Ascending aorta (tissue), 2 donors: ENCODE measurements around the gene AKT1S1. TPM values are rescaled to one million over a fixed set of nuclear protein-coding genes. Genes with fewer than 3 reads are reported as not detected.

Source experiments
- DNase-seq, 2 donors: peaks; one replicate each; pipeline ENCODE4 v3.0.0-alpha.2; 2019; ENCODE audit warnings: low spot score in 2 of 2
- H3K27ac ChIP-seq, 2 donors: fragments of 200-600 bp; sonication (generic); one replicate each; pipeline ENCODE4 v1.5.1; 2016 to 2017; ENCODE audit warnings: mild to moderate bottlenecking in 1 of 2
- H3K27me3 ChIP-seq: fragments of 200-600 bp; sonication (generic); one replicate; pipeline ENCODE4 v1.5.1; 2017
- H3K36me3 ChIP-seq, 2 donors: fragments of 200-600 bp; sonication (generic); one replicate each; pipeline ENCODE4 v1.5.1; 2016
- H3K4me1 ChIP-seq, 2 donors: fragments of 200-600 bp; sonication (generic); one replicate each; pipeline ENCODE4 v1.5.1; 2016 to 2017; ENCODE audit warnings: mild to moderate bottlenecking in 1 of 2
- H3K4me3 ChIP-seq, 2 donors: fragments of 200-600 bp; sonication (generic); one replicate each; pipeline ENCODE4 v1.5.1; 2016 to 2017; ENCODE audit warnings: mild to moderate bottlenecking in 1 of 2
- H3K9me3 ChIP-seq, 2 donors: fragments of 200-600 bp; sonication (generic); one replicate each; pipeline ENCODE4 v1.5.1; 2016
- CTCF ChIP-seq, 3 experiments: fragments of 200-600 bp in 2 of 3; fragments of 450-650 bp in 1 of 3; sonication (generic) in 2 of 3; IDR thresholded peaks; one replicate each; pipeline ENCODE4 v1.5.1; 2016 to 2019; ENCODE audit warnings: antibody characterized with exemption in 3 of 3, mild to moderate bottlenecking in 1 of 3, moderate library complexity in 1 of 3
- intact Hi-C: fragments of 100-400 bp; cut with DNase I; formaldehyde crosslinking; loops from one replicate; pipeline ENCODE4 v1.15.1; 2023
- total RNA-seq: library from RNA; depleted of rRNA; stranded (reverse); fragments of >200 nt; gene quantifications from one replicate; pipeline ENCODE4 v1.1.0, GENCODE V29; 2016

AKT1S1 gene
- total RNA-seq, 1 donor from 2014 or later: 12.8 TPM

GRCh38 chr19:49831592-49831991 lies 45.6 kb downstream of the AKT1S1 start:
- intact Hi-C loops: no loop called here
- Histone ChIP-seq H3K9me3 (no peaks in the 10 kb centered on the region), H3K27me3 (no peaks in the 10 kb centered on the region), H3K4me1 (no peaks in the 10 kb centered on the region), H3K4me3 (no peak overlapping the region), H3K36me3 (peaks cover 82 to 89% of the 10 kb centered on the region in 2 donors), H3K27ac (no peak overlapping the region)
- TF ChIP-seq CTCF (IDR thresholded peaks at IDR 0.05): no peak
- DNase-seq: no peak

- peaks cover 74 to 80% of the 10 kb centered on the region in 2 donors for H3K36me3 ChIP-seq
- no peak overlapping the region for H3K4me3 ChIP-seq
- intact Hi-C loops: no loop called here
- no peaks in the 10 kb centered on the region for H3K9me3 ChIP-seq
- no peaks in the 10 kb centered on the region for H3K4me1 ChIP-seq
- H3K27me3 ChIP-seq: no peaks in the 10 kb centered on the region
- no peak for DNase-seq
- TF ChIP-seq CTCF (IDR thresholded peaks at IDR 0.05): no peak
- no peak overlapping the region for H3K27ac ChIP-seq
Measured at GRCh38 chr19:49830766-49831165, 46.4 kb downstream of the AKT1S1 start.

- Histone ChIP-seq H3K36me3 (peaks cover 64 to 70% of the 10 kb centered on the region in 2 donors), H3K27ac (no peak overlapping the region), H3K4me1 (no peaks in the 10 kb centered on the region), H3K27me3 (no peaks in the 10 kb centered on the region), H3K4me3 (no peak overlapping the region), H3K9me3 (no peaks in the 10 kb centered on the region)
- intact Hi-C loops: no loop called here
- TF ChIP-seq CTCF (IDR thresholded peaks at IDR 0.05): no peak
- no peak for DNase-seq
Measured at GRCh38 chr19:49829721-49830120, 47.4 kb downstream of the AKT1S1 start.

- Histone ChIP-seq H3K4me1 (no peaks in the 10 kb centered on the region), H3K36me3 (peaks cover 59 to 65% of the 10 kb centered on the region in 2 donors), H3K4me3 (no peak overlapping the region), H3K27ac (no peak overlapping the region), H3K27me3 (no peaks in the 10 kb centered on the region), H3K9me3 (no peaks in the 10 kb centered on the region)
- no peak for DNase-seq
- intact Hi-C loops: no loop called here
- no peak for TF ChIP-seq CTCF (IDR thresholded peaks at IDR 0.05)
Measured at GRCh38 chr19:49829200-49829599, 48.0 kb downstream of the AKT1S1 start.

GRCh38 chr19:49827034-49827433 lies 50.1 kb downstream of the AKT1S1 start:
- no peak for TF ChIP-seq CTCF (IDR thresholded peaks at IDR 0.05)
- no peak overlapping the region for H3K4me3 ChIP-seq
- no peak for DNase-seq
- intact Hi-C loops: no loop called here
- no peak overlapping the region for H3K27ac ChIP-seq
- H3K9me3 ChIP-seq: no peaks in the 10 kb centered on the region
- no peaks in the 10 kb centered on the region for H3K4me1 ChIP-seq
- H3K27me3 ChIP-seq: no peaks in the 10 kb centered on the region
- peaks cover 43 to 58% of the 10 kb centered on the region in 2 donors for H3K36me3 ChIP-seq

- DNase-seq: no peak
- H3K27ac ChIP-seq: no peak overlapping the region
- no peak overlapping the region for H3K4me3 ChIP-seq
- no peaks in the 10 kb centered on the region for H3K27me3 ChIP-seq
- H3K4me1 ChIP-seq: no peaks in the 10 kb centered on the region
- no peaks in the 10 kb centered on the region for H3K9me3 ChIP-seq
- no peak for TF ChIP-seq CTCF (IDR thresholded peaks at IDR 0.05)
- intact Hi-C loops: no loop called here
- H3K36me3 ChIP-seq: peaks cover 22 to 35% of the 10 kb centered on the region in 2 donors
Measured at GRCh38 chr19:49824662-49825061, 52.5 kb downstream of the AKT1S1 start.
